Left lobe of liver (tissue), 2 donors: ENCODE data around the gene FOCAD. TPM values are rescaled to one million over a fixed set of nuclear protein-coding genes. Genes with fewer than 3 reads are reported as not detected.
A peak's percentile ranks its signal among the peaks of the same experiment; 100 is the strongest.

Experiments
- ATAC-seq: fragments of 200-7000 bp; cut with Tn5 transposase; one replicate; pipeline ENCODE4 v1.9.1; 2020; ENCODE audit warnings: mild to moderate bottlenecking, moderate library complexity
- DNase-seq: peaks from one replicate; pipeline ENCODE4 v3.0.0-alpha.2; 2020; ENCODE audit warnings: low spot score
- total RNA-seq: library from RNA; stranded (reverse); gene quantifications from one replicate; pipeline ENCODE4 v1.2.1, GENCODE V29; 2021
- donor health status: DM: no; HTN: no; CAD: no; lungs with moderate emphysema.
- donor health status: DM: no; HTN: yes; CAD: no.

Gene FOCAD
- total RNA-seq, 1 donor from 2014 or later: 7.5 TPM

GRCh38 chr9:20996809-20997208 lies 312.8 kb downstream of the FOCAD start:
- DNase-seq: no peak
- no peak for ATAC-seq

DNA sequence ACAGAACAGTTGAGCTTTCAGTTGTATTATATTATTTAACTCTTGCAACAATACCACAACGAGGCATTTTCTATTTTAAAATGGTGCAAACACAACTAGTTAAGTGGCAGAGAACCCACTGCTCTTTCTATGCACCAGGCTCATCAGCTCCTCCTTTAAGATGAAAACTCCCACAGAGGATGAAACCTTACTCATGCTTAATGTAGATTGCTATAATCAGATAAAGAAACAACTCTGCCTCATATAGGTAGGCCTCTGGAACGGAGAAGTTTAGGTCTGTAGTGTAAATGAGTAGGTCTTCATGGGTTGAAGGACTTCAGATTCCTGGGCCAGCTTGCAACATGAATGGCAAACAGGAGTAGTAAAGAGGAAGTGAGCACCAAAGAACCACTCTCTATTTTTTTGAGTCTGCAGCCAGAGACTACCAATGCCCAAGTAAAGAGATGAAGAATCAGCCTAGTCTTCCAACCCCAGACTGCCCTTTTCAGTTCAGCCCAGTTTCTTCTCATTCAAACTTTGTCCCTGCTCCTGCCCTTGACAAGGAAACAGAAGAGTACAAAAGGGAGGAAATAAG lies 313.5 kb downstream of the FOCAD start:
- ATAC-seq (no peak), DNase-seq (no peak)

DNA sequence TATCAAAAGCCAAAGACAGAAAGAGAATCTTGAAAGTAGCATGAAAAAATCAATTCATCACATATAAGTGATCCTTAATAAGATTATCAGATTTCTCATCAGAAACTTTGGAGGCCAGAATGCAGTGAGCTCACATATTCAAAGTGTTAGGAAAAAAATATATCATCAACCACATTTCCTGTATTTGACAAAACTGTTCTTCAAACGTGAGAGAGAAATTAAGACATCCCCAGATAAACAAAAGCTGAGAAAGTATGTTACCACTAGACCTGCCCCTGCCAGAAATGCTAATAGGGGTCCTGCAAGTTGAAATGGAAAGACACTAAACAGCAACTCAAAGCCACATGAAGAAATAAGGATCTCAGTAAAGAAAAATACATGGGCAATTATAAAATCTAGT lies 317.5 kb downstream of the FOCAD start:
- DNase-seq: no peak
- ATAC-seq: no peak

GRCh38 chr9:21002040-21002439 lies 318.0 kb downstream of the FOCAD start:
- ATAC-seq: no peak
- DNase-seq: no peak

- ATAC-seq (no peak), DNase-seq (no peak)
These were observed 331.2 kb downstream of the FOCAD start for GRCh38 chr9:21015129-21015815.

- ATAC-seq: no peak
These were observed 331.9 kb downstream of the FOCAD start for GRCh38 chr9:21015995-21016394.

GRCh38 chr9:21016701-21017491 lies 332.8 kb downstream of the FOCAD start:
- ATAC-seq: no peak

More at GRCh38 chr9:21015995-21016394, 331.9 kb downstream of the FOCAD start:
- DNase-seq: no peak

DNA sequence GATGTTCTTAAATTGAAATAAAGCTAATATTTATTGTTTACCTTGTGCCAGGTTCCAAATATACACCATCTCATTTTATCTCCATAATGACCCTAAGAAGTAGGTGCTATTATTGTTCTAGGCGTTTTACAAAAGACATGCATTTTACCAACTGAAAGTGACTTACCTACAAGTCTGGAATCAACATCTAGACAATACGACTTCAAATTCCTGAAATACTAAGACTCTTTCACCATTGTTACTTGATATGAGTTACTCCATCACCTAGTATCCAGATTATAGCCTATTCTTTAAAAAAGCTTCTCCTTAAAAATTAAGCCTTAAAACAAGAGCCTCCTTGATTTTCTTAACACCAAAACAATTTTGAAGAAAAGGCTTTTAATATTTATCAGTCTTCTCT lies 334.1 kb downstream of the FOCAD start:
- ATAC-seq (no peak), DNase-seq (no peak)

More at GRCh38 chr9:21016701-21017491, 332.8 kb downstream of the FOCAD start:
- DNase-seq: no peak

- DNase-seq: no peak
- no peak for ATAC-seq
These were observed 339.8 kb downstream of the FOCAD start for GRCh38 chr9:21023861-21024260.

GRCh38 chr9:21027295-21027694 lies 343.2 kb downstream of the FOCAD start:
- DNase-seq: no peak
- ATAC-seq: no peak

DNA sequence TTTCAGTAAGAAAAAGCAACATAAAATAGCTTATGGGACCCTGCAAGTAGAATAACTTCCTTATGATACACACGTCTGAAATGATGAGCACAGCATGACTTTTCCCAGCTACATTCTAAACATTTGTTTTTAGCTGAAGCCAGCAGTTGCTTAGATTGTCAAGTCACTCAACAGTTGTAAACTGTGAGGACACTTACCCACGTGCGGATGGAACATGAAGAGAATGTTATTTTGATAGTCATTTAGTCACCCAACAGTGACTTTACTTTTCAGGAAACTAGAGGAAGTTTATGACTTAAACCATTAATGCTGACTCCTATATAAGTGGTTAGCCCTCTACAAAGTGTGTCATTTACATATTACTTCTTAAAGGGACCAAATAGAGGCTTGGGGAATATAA lies 344.4 kb downstream of the FOCAD start:
- ATAC-seq (no peak), DNase-seq (no peak)

GRCh38 chr9:21029661-21030060 lies 345.6 kb downstream of the FOCAD start:
- no peak for ATAC-seq
- no peak for DNase-seq

GRCh38 chr9:21030389-21031035 lies 346.5 kb downstream of the FOCAD start:
- DNase-seq (no peak), ATAC-seq (no peak)

GRCh38 chr9:21031091-21031807 lies 347.2 kb downstream of the FOCAD start, which contains the start of gene HACD4:
Gene HACD4, minus strand, starts transcription at chr9:21031640. Its CDS starts 50 bp downstream, at chr9:21031590.
- DNase-seq: peak; percentile 51
- peak; percentile 73 for ATAC-seq

- ATAC-seq (no peak), DNase-seq (no peak)
These were observed 347.7 kb downstream of the FOCAD start for GRCh38 chr9:21031808-21032183.

DNA sequence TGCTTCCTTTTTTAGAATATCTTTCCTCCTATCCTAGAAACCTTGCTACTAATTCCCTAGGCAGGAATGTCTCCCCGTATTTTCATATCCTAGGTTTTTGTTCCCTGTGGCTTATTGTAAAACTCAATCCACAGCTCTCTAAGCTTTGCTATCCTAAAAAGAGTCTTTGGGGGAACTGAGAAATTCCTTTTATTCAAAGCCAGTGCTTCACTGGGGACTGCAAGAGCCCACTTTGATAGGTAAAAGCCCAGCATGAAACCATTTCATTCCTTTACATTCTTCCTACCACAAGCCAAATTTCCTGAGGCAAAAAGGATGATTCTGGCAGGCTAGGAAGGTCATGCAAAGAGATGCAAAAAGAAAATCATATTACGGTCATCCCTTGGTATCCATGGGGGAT lies 353.2 kb downstream of the FOCAD start:
- ATAC-seq (no peak), DNase-seq (no peak)

DNA sequence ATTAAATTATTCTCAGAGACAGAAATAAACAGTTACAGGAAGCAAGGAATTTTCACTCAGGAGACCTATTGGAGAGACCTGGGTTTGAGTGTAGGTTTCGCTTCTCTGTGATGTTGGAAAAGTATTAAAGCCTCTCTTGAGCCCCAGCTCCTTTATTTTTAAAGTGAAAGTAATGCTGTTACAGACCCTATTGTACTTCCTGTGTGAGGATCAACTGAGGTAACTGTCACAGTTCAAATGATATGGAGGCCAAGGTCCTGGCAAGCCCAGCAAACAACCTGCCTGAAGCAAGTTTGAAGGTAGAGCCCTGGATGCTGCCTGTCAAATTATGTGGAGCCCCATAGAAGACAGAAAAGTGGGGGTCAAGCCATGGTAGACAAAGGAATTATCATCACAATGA lies 355.2 kb downstream of the FOCAD start:
- no peak for DNase-seq
- ATAC-seq: no peak

DNA sequence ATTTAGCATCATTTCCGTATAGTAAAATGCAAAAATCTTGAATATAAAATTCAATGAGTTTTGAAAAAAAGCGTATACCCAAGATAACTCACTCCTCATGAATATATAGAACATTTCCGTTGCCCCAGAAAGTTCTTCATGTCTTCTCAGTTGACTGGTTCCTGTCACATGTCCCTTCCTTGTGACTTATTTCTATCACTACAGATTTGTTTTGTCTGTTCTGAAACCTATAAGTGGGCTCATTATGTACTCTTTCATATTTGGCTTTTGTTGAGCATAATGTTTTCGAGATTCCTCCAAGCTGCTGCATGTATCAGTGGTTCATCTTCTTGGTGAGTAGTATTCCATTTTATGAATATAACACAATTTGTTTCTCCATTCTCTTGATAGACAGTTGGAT lies 358.4 kb downstream of the FOCAD start:
- DNase-seq (no peak), ATAC-seq (no peak)

- DNase-seq: no peak
- ATAC-seq: no peak
These were observed 359.8 kb downstream of the FOCAD start for GRCh38 chr9:21043841-21044240.
